ENCODE data around the gene CDH3.

DNA sequence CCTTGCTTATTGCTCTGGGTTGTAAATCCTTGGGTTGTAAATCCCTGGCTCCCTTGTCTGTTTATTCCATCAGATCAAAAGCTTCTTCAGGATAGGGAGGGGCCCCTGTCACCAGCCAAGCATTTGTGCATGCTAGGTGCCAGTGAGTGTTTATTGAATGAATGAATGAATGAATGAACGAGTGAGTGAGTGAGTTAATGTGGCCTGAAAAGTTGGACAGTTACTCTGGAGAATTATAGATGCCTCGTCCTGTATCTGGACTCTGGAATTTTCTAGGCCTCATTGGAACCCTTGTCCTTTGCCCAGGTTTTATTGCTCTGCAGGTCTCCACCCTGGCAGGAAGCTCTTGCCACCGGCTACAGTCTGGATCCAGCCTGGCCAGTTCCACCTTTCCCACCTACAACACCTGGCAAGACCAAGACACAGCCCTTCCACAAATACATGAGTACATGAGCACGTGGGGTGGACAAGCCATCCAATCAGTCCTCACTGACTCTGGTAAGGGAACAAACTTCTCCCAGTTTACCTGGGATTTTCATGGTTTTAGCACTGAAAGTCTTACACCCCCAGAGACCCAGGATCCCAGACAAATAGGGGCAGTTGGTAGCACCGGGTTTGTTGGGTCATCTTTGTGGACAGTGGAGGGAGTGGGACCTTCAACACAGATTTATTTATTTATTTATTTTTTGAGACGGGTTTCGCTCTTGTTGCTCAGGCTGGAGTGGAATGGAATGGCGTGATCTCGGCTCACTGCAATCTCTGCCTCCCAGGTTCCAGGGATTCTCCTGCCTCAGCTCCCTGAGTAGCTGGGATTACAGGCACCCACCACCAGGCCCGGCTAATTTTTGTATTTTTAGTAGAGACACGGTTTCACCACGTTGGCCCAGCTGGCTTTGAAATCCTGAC lies 77.3 kb downstream of the CDH3 start:
- TF ChIP-seq, protein P1, sequence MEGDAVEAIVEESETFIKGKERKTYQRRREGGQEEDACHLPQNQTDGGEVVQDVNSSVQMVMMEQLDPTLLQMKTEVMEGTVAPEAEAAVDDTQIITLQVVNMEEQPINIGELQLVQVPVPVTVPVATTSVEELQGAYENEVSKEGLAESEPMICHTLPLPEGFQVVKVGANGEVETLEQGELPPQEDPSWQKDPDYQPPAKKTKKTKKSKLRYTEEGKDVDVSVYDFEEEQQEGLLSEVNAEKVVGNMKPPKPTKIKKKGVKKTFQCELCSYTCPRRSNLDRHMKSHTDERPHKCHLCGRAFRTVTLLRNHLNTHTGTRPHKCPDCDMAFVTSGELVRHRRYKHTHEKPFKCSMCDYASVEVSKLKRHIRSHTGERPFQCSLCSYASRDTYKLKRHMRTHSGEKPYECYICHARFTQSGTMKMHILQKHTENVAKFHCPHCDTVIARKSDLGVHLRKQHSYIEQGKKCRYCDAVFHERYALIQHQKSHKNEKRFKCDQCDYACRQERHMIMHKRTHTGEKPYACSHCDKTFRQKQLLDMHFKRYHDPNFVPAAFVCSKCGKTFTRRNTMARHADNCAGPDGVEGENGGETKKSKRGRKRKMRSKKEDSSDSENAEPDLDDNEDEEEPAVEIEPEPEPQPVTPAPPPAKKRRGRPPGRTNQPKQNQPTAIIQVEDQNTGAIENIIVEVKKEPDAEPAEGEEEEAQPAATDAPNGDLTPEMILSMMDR (IDR thresholded peaks at IDR 0.05; ENCODE audit: insufficient read depth, low read depth, low read length) = no peak
- TF ChIP-seq EZH2 (IDR thresholded peaks at IDR 0.05; ENCODE audit: insufficient read depth, low read length) = no peak
